GM10266 (cell line): Measurements from ENCODE around the gene C16orf82.
"Not testable (repeated sequence)": the region's sequence is repeated elsewhere in the genome, so short reads cannot be mapped to it uniquely, and the experiment has no call there.

Experiments
- DNase-seq: peaks from one replicate; pipeline ENCODE4 v3.0.0; 2012; ENCODE audit errors: extremely low spot score
- CTCF ChIP-seq: IDR thresholded peaks from 2 replicates; pipeline ENCODE4 v1.5.1; 2012; ENCODE audit warnings: mild to moderate bottlenecking, low read depth; ENCODE audit not compliant: control insufficient read depth, insufficient read depth; ENCODE audit errors: missing control alignments

C16orf82 gene

GRCh38 chr16:27058299-27058698 lies 8.4 kb upstream of the C16orf82 start:
- no peak for TF ChIP-seq CTCF
- DNase-seq, result no peak

- no peak for DNase-seq
- TF ChIP-seq CTCF, result no peak
These were observed 4.0 kb downstream of the C16orf82 start for GRCh38 chr16:27070776-27071175.

DNA sequence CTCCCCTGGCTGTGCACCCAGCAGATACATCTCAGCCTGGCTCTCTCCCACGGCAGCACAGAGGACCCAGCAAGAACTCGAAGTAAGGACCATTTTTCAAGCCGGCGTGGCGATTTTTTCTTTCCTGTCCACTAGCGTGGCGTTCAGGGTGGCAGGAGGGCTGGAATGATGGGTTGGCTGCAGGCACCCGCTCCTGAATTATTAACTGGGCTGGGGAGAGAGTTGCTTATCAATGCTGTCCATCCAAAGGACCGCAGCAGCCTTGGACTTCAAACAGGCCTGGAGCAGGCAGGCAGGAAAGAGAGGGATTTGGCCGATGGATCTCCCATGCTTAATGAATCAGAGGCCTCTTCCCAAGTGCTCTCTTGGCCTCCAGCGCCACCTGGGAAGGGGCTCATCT lies 7.0 kb downstream of the C16orf82 start:
- TF ChIP-seq CTCF, result no peak

DNA sequence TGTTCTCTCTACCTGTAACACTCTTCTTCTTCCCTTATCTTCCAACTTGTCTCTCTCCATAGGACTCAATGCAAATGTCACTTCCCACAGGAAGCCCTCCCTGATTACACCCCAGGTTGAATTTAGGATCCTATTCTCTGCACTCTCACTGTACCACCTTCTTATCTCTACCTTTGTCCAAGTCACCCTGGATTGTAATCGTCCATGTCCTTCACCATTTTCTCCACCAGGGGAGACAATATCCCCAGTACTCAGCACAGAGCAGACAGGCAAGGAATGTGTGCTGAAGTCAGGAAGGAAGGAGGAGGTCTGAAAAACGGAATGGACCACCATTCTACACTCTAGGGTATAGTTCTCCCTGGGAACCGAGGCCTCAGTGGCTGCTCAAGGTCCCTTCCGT lies 14.2 kb downstream of the C16orf82 start:
- DNase-seq, result no peak
- no peak for TF ChIP-seq CTCF

More for the DNA sequence above, 7.0 kb downstream of the C16orf82 start:
- DNase-seq, result no peak

DNA sequence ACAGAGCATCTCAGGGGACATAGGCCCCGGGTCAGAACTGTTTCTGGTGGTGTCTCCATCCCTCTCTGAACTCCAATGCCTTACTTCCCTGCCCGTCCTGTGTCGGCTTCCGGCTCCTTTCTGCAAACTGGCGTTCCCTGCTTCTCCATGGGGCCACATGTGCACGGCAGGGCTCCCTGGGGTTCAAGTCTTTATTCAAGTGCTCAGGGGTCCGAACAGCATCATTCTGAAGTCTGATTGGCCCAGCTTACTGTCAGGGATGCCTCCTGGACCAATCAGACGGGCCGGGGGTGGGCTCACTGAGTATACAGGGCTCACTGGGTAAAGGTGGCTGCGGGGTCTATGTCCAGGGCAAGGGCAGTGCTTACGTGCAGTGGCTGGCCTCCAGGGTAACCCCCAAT lies 17.1 kb downstream of the C16orf82 start:
- TF ChIP-seq CTCF, result no peak
- no peak for DNase-seq

DNA sequence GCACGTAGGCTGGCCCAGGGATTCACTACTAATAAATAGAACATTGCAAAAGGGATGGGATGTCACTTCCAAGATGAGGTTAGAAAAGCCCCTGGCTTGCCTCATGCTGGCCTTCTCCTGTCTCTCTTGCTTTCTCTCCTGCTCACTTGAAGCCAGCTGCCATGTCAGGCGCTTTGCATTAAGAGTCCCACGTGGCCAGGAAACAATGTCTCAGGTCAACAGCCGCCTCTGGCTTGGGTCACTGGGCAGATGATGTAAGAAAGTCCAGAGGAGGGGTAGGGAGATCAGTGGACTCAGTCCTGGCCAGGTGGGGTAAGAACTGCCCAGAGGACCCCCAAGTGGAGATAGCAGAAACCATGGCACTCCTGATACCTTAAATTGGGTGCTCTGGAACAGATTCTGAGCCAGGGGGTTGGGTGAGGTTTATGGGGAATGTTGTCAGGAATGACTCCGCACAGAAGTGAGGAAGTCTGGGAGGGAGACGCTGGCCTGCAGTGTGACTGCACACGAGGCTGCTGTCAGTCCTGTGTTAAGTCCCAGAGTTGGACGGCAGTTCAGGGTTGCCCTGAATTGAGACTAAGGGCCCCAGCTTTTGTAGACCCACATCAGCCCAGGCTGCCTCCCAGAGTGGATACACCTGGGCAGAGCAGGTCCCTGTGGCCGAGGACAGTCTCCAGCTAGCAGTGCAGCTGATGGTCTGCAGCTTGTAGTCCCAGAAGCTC lies 17.7 kb downstream of the C16orf82 start:
- TF ChIP-seq CTCF, result no peak

GRCh38 chr16:27085182-27085581 lies 18.5 kb downstream of the C16orf82 start:
- TF ChIP-seq CTCF, result no peak
- DNase-seq, result no peak

More for the DNA sequence above, 17.7 kb downstream of the C16orf82 start:
- DNase-seq, result no peak

DNA sequence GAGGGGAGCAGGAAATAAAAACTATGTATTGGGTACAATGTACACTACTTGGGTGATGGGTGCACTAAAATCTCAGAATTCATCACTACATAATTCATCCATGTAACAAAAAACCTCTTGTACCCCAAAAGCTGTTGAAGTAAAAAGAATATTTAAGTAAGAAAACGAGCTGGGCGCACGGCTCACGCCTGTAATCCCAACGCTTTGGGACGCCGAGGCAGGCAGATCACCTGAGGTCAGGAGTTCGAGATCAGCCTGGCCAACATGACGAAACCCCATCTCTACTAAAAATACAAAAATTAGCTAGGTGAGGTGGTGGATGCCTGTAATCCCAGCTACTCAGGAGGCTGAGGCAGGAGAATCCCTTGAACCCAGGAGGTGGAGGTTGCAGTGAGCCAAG lies 19.3 kb downstream of the C16orf82 start:
- not testable (repeated sequence) for DNase-seq
